Measurements from ENCODE around the gene HNRNPA0.

Gene HNRNPA0

DNA sequence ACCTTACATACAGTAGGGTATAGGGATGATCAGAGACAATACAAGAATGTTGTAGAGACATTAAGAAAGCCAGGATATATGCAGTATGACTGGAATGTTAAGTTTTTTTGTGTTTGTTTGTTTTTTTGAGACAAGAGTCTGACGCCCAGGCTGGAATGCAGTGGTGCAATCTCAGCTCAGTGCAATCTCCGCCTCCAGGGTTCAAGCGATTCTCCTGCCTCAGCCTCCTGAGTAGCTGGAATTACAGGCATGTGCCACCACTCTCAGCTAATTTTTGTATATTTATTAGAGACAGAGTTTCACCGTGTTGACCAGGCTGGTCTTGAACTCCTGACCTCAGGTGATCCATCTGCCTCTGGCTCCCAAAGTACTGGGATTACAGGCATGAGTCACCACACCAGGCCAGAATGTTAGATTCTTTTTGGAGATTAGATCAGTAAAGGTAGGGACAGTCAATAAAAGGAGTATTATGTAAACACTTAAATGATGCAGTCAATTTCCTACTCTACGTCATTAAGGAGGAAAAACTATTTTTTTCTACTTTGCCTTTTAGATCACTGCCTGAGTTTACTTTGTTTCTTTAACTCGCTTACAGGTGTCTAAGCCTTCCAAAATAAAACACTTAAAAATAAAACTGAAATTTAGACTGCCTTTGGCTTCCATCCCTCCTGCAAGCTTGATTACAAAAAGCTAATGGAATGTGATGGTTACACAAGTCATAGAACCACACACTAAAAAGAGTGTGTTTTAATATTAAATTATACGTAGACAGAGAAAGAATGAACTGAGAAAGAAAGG is 6.8 kb upstream of the HNRNPA0 start:
- Histone ChIP-seq H3K27me3 (ENCODE audit: insufficient read depth, low read length, poor library complexity, severe bottlenecking) (no peaks in the 10 kb centered on the region), H4K20me1 (ENCODE audit: insufficient read depth, low read length, poor library complexity, severe bottlenecking) (no peaks in the 10 kb centered on the region), H3K9ac (ENCODE audit: low read depth, low read length, poor library complexity, severe bottlenecking) (no peak overlapping the region), H3K9me2 (replicated peaks; ENCODE audit: low read depth, low read length) (no peaks in the 10 kb centered on the region), H3K36me3 (ENCODE audit: insufficient read depth, low read length) (no peaks in the 10 kb centered on the region), H2AFZ (ENCODE audit: low read length) (no peak overlapping the region), H3F3A (ENCODE audit: low read depth) (no peaks in the 10 kb centered on the region), H3K9me3 (ENCODE audit: insufficient read depth, low read depth, low read length) (no peaks in the 10 kb centered on the region), H3K4me3 (ENCODE audit: low read length, poor library complexity, severe bottlenecking) (no peak overlapping the region), H3K4me2 (ENCODE audit: low read depth, low read length, poor library complexity, severe bottlenecking) (no peak overlapping the region), H3K4me1 (ENCODE audit: insufficient read depth, low read length, poor library complexity, severe bottlenecking) (no peaks in the 10 kb centered on the region), H3K79me2 (ENCODE audit: insufficient read depth, low read length) (no peaks in the 10 kb centered on the region)
- no peak for TF ChIP-seq EZH2phosphoT487 (IDR thresholded peaks at IDR 0.05; ENCODE audit: borderline replicate concordance)
- TF ChIP-seq, protein P1, sequence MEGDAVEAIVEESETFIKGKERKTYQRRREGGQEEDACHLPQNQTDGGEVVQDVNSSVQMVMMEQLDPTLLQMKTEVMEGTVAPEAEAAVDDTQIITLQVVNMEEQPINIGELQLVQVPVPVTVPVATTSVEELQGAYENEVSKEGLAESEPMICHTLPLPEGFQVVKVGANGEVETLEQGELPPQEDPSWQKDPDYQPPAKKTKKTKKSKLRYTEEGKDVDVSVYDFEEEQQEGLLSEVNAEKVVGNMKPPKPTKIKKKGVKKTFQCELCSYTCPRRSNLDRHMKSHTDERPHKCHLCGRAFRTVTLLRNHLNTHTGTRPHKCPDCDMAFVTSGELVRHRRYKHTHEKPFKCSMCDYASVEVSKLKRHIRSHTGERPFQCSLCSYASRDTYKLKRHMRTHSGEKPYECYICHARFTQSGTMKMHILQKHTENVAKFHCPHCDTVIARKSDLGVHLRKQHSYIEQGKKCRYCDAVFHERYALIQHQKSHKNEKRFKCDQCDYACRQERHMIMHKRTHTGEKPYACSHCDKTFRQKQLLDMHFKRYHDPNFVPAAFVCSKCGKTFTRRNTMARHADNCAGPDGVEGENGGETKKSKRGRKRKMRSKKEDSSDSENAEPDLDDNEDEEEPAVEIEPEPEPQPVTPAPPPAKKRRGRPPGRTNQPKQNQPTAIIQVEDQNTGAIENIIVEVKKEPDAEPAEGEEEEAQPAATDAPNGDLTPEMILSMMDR (conservative IDR thresholded peaks at IDR 0.05; ENCODE audit: low read length): no peak

DNA sequence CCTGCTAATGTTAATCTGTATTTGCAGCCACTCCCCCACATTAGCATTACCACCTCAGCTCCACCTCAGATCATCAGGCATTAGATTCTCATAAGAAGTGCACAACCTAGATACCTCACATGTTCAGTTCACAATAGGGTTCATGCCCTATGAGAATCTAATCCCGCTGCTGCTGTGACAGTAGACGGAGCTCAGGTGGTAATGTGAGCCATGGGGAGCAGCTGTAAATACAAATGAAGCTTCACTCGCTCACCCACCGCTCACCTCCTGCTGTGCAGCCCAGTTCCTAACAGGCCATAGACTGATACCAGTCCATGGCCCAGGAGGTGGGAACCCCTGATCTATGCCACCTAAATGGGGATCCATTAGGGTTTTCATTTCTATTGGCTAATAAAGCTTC is 6.1 kb upstream of the HNRNPA0 start:
- Histone ChIP-seq H3K4me1 (ENCODE audit: insufficient read depth, low read length, poor library complexity, severe bottlenecking) (peaks cover under 1% of the 10 kb centered on the region), H2AFZ (ENCODE audit: low read length) (no peak overlapping the region), H3K4me2 (ENCODE audit: low read depth, low read length, poor library complexity, severe bottlenecking) (no peak overlapping the region), H3K9me2 (replicated peaks; ENCODE audit: low read depth, low read length) (no peaks in the 10 kb centered on the region), H3F3A (ENCODE audit: low read depth) (no peaks in the 10 kb centered on the region), H4K20me1 (ENCODE audit: insufficient read depth, low read length, poor library complexity, severe bottlenecking) (no peaks in the 10 kb centered on the region), H3K9me3 (ENCODE audit: insufficient read depth, low read depth, low read length) (no peaks in the 10 kb centered on the region), H3K79me2 (ENCODE audit: insufficient read depth, low read length) (no peaks in the 10 kb centered on the region), H3K27me3 (ENCODE audit: insufficient read depth, low read length, poor library complexity, severe bottlenecking) (no peaks in the 10 kb centered on the region), H3K9ac (ENCODE audit: low read depth, low read length, poor library complexity, severe bottlenecking) (no peak overlapping the region), H3K36me3 (ENCODE audit: insufficient read depth, low read length) (no peaks in the 10 kb centered on the region), H3K4me3 (ENCODE audit: low read length, poor library complexity, severe bottlenecking) (no peak overlapping the region)
- TF ChIP-seq, protein P1 (conservative IDR thresholded peaks at IDR 0.05; ENCODE audit: low read length): no peak
- TF ChIP-seq EZH2phosphoT487 (IDR thresholded peaks at IDR 0.05; ENCODE audit: borderline replicate concordance): no peak

DNA sequence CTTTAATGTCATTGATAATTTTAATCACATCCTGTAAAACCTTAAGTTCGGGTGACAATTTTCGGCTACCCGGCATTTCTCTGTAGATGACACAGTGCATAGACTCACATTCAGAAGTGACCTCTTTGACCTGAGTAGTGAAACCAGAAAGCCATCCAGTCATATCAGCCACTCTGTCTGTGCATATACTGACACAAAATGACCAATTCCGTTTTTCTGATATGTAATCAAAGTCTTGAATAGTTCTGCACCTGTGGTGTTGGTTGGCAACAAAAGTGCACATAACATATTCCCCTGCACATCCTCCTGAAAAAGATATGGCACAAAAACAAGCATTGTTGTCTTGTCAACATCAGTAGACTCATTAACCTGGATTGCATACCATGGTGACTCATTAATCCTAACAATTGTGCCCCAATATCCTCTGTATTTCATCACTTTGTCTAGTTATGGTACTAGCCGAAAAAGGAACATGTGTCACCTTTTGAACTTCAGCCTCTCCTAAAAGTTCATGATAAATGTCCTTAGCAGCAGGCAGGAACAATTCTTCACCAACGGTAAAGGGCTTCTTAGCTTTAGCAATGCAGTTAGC is 4.6 kb upstream of the HNRNPA0 start:
- Histone ChIP-seq H3K4me1 (ENCODE audit: insufficient read depth, low read length, poor library complexity, severe bottlenecking) (peaks cover 7% of the 10 kb centered on the region), H2AFZ (ENCODE audit: low read length) (no peak overlapping the region), H3K9me2 (replicated peaks; ENCODE audit: low read depth, low read length) (no peaks in the 10 kb centered on the region), H3K4me3 (ENCODE audit: low read length, poor library complexity, severe bottlenecking) (no peak overlapping the region), H3F3A (ENCODE audit: low read depth) (no peaks in the 10 kb centered on the region), H4K20me1 (ENCODE audit: insufficient read depth, low read length, poor library complexity, severe bottlenecking) (peaks cover 2% of the 10 kb centered on the region), H3K9me3 (ENCODE audit: insufficient read depth, low read depth, low read length) (no peaks in the 10 kb centered on the region), H3K36me3 (ENCODE audit: insufficient read depth, low read length) (no peaks in the 10 kb centered on the region), H3K4me2 (ENCODE audit: low read depth, low read length, poor library complexity, severe bottlenecking) (no peak overlapping the region), H3K27me3 (ENCODE audit: insufficient read depth, low read length, poor library complexity, severe bottlenecking) (peaks cover 2% of the 10 kb centered on the region), H3K79me2 (ENCODE audit: insufficient read depth, low read length) (peaks cover 4% of the 10 kb centered on the region), H3K9ac (ENCODE audit: low read depth, low read length, poor library complexity, severe bottlenecking) (no peak overlapping the region)
- TF ChIP-seq, protein P1 (conservative IDR thresholded peaks at IDR 0.05; ENCODE audit: low read length): no peak
- no peak for TF ChIP-seq EZH2phosphoT487 (IDR thresholded peaks at IDR 0.05; ENCODE audit: borderline replicate concordance)

Measured in Loucy (cell line).